Measurements from ENCODE around the gene MYO1D. TPM values are rescaled to one million over a fixed set of nuclear protein-coding genes. Genes with fewer than 3 reads are reported as not detected.

MYO1D gene
- total RNA-seq, 1 experiment from 2014 or later: 1.3 TPM

- DNase-seq (ENCODE audit: low read depth, low spot score): no peak
- in situ Hi-C loops (cut with HindIII; ENCODE audit: low pct_unique_long_range_greater_than_20kb, low sequenced_read_pairs): no loop called here
- Histone ChIP-seq H3K4me3 (ENCODE audit: low read depth in 2 of 2, low read length in 2 of 2) (no peak overlapping the region), H3K36me3 (ENCODE audit: control insufficient read depth, insufficient read depth, low read length) (no peaks in the 10 kb centered on the region), H3K27ac (ENCODE audit: low read length) (no peak overlapping the region), H3K9me3 (ENCODE audit: control insufficient read depth, insufficient read depth, low read depth, low read length) (no peaks in the 10 kb centered on the region), H3K4me1 (ENCODE audit: control insufficient read depth, insufficient read depth, low read length) (no peaks in the 10 kb centered on the region), H3K27me3 (ENCODE audit: control insufficient read depth, insufficient read depth, low read length) (peaks cover 8% of the 10 kb centered on the region; the same call in 1 of the 2 replicates)
- ChIA-PET CTCF (no interaction called here), POLR2A (no interaction called here)
- BruUV-seq (replicated peaks): no TSS peak
- no peak for ATAC-seq
- intact Hi-C loops (cut with micrococcal nuclease; ENCODE audit: unreplicated experiment): no loop called here
- no peak for TF ChIP-seq SIN3A (IDR thresholded peaks at IDR 0.05; ENCODE audit: borderline replicate concordance, insufficient read depth, low read depth, low read length)
- TF ChIP-seq TCF7L2 (IDR thresholded peaks at IDR 0.05; ENCODE audit: low read depth, low read length): no peak
- TF ChIP-seq CTCF (IDR thresholded peaks at IDR 0.05): no peak
- TF ChIP-seq REST (IDR thresholded peaks at IDR 0.05; ENCODE audit: insufficient read depth in 1 of 2, low read depth in 2 of 2, low read length in 1 of 2): no peak
- no peak for TF ChIP-seq POLR2AphosphoS5 (IDR thresholded peaks at IDR 0.05; ENCODE audit: low read depth, low read length)
These were observed 22.7 kb downstream of the MYO1D start for GRCh38 chr17:32854207-32854606.

DNA sequence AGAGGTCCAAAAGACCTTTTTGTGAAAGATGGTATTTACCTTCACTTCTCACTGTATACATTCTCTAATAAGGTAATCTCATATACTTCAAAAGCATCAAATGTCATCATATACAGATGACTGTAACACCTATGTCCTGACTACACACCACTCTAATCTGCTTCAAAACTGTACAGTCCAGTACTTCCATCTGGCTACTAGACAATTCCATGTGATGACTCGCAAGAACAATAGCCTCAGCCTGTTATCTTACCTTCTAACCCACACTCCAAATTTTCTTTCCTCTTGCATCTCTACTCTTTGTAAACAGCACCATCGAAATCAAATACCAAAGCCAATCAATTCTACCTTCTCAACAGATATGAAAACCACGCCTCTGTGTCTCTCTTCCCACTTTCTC lies 24.1 kb downstream of the MYO1D start:
- Histone ChIP-seq H3K27me3 (ENCODE audit: control insufficient read depth, insufficient read depth, low read length) (peaks cover under 1% of the 10 kb centered on the region; the same call in 1 of the 2 replicates), H3K36me3 (ENCODE audit: control insufficient read depth, insufficient read depth, low read length) (no peaks in the 10 kb centered on the region), H3K4me3 (ENCODE audit: low read depth in 2 of 2, low read length in 2 of 2) (no peak overlapping the region), H3K27ac (ENCODE audit: low read length) (no peak overlapping the region), H3K4me1 (ENCODE audit: control insufficient read depth, insufficient read depth, low read length) (no peaks in the 10 kb centered on the region), H3K9me3 (ENCODE audit: control insufficient read depth, insufficient read depth, low read depth, low read length) (no peaks in the 10 kb centered on the region)
- no TSS peak for BruUV-seq (replicated peaks)
- DNase-seq (ENCODE audit: low read depth, low spot score) (no peak), ATAC-seq (no peak)
- POLR2A ChIA-PET: no interaction called here
- TF ChIP-seq TCF7L2 (IDR thresholded peaks at IDR 0.05; ENCODE audit: low read depth, low read length) (no peak), CTCF (IDR thresholded peaks at IDR 0.05) (no peak), SIN3A (IDR thresholded peaks at IDR 0.05; ENCODE audit: borderline replicate concordance, insufficient read depth, low read depth, low read length) (no peak), REST (IDR thresholded peaks at IDR 0.05; ENCODE audit: insufficient read depth in 1 of 2, low read depth in 2 of 2, low read length in 1 of 2) (no peak), POLR2AphosphoS5 (IDR thresholded peaks at IDR 0.05; ENCODE audit: low read depth, low read length) (no peak)
- intact Hi-C loops (cut with micrococcal nuclease; ENCODE audit: unreplicated experiment) (no loop called here), in situ Hi-C loops (cut with HindIII; ENCODE audit: low pct_unique_long_range_greater_than_20kb, low sequenced_read_pairs) (no loop called here)
- CTCF ChIA-PET: no interaction called here

Data from Panc1 (cell line).